Fibroblast of mammary gland (primary cell): ENCODE data around the gene RUNDC3A.

Source experiments
- DNase-seq: peaks from one replicate; pipeline ENCODE4 v3.0.0-alpha.2; 2010; ENCODE audit warnings: low read depth
- H3K4me3 ChIP-seq: 2 replicates; pipeline ENCODE4 v1.5.1; 2011; ENCODE audit warnings: low read depth, mild to moderate bottlenecking, low read length, moderate library complexity; ENCODE audit not compliant: control insufficient read depth
- CTCF ChIP-seq: conservative IDR thresholded peaks from 2 replicates; pipeline ENCODE4 v1.5.1; 2011; ENCODE audit warnings: low read depth, low read length, inconsistent platforms; ENCODE audit not compliant: control insufficient read depth, insufficient read depth

RUNDC3A gene

DNA sequence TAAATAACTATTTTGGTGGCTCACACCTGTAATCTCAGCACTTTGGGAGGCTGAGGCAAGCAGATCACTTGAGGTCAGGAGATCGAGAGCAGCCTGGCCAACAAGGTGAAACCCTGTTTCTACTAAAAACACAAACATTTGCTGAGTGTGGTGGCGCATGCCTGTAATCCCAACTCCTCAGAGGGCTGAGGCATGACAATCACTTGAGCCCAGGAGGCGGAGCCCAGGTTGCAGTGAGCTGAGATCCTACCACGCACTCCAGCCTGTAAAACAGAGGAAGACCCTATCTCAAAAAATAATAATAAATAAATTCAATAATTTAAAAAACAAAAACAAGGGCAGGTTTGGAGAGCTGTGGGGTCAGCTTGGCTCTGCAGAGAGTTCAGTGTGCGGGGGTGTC is 34.8 kb upstream of the RUNDC3A start:
- DNase-seq, result no peak
- no peak overlapping the region for H3K4me3 ChIP-seq
- no peak for TF ChIP-seq CTCF

- no peak for TF ChIP-seq CTCF
- DNase-seq, result peak; percentile 52
- H3K4me3 ChIP-seq, result no peak overlapping the region
Observed at GRCh38 chr17:44277976-44278375, 30.4 kb upstream of the RUNDC3A start.

- TF ChIP-seq CTCF, result no peak
- DNase-seq, result no peak
- no peak overlapping the region for H3K4me3 ChIP-seq
Observed at GRCh38 chr17:44279346-44279665, 29.1 kb upstream of the RUNDC3A start.

DNA sequence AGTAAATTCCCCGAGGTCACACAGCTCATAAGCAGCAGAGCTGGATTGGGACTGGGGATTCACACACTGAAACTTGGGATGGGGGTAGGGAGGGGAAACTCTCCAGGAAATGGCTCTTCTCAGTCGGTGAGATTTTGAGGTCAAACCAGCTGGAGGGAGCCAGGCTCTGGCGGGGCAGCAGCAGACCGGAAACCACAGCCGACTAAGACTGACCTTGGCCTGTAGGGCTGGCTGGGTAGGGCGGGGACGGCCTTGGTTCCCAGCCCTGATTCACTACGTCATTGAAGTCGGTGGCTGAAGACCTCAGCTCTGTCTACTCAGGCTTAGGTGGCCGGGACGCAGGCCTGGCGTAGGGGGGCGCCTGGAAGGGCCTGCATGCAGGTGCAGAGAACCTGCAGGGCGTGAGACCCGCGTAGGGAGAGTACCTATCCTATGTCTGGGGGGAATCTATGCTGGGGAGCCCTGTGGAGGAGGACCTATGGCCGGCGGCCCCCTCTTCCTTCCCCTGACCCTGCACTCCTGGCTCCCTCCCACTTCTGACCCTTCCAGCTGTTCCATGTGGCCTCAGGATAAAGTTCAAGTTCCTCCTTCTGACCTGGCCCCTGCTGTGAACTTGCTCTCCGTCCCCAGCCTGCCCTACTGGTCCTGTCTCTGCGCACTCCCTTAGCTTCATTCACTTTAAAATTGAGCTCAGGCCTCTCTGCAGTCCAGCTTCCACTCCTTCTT is 28.6 kb upstream of the RUNDC3A start:
- no peak overlapping the region for H3K4me3 ChIP-seq
- TF ChIP-seq CTCF, result no peak
- DNase-seq, result peak; percentile 88

GRCh38 chr17:44280392-44280937 is 27.9 kb upstream of the RUNDC3A start:
- no peak for TF ChIP-seq CTCF
- no peak overlapping the region for H3K4me3 ChIP-seq
- DNase-seq, result no peak

DNA sequence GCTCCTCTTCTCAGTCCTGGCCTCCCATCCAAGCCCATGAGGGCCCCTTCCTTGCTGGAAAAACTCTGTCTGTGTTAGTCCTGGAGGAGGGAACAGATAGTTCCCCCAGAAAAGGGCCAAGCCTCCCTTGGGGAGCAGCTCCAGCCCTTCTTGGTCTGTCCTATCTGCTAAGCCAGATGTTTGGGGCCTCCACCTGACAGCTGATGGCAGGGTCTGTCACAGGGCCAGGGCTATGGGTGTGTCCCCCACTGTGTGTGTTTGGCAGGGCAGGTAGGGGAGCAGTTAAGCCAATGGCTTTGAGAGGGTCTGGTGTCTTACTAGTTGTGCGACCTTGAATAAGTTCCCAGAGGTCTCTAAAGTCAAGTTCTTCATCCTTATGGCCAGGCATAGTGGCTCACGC is 26.8 kb upstream of the RUNDC3A start:
- H3K4me3 ChIP-seq, result no peak overlapping the region
- DNase-seq, result no peak
- no peak for TF ChIP-seq CTCF
